Fibroblast of peridontal ligament (primary cell): ENCODE results near the gene RICTOR.
"Not testable (repeated sequence)": the region's sequence is repeated elsewhere in the genome, so short reads cannot be mapped to it uniquely, and the experiment has no call there.

Experiments used
- DNase-seq: peaks from one replicate; pipeline ENCODE4 v3.0.0-alpha.2; 2010; ENCODE audit errors: extremely low read depth

The RICTOR gene

GRCh38 chr5:39013938-39014337 is 60.3 kb downstream of the RICTOR start:
- DNase-seq = peak; percentile 49

- DNase-seq = not testable (repeated sequence)
Observed at GRCh38 chr5:39010958-39011357, 63.2 kb downstream of the RICTOR start.

GRCh38 chr5:39009981-39010380 is 64.2 kb downstream of the RICTOR start:
- DNase-seq = no peak

- no peak for DNase-seq
Observed at GRCh38 chr5:39009280-39009679, 64.9 kb downstream of the RICTOR start.

- DNase-seq = no peak
Observed at GRCh38 chr5:39006650-39007049, 67.5 kb downstream of the RICTOR start.

GRCh38 chr5:39005566-39006232 is 68.5 kb downstream of the RICTOR start:
- DNase-seq = peak; percentile 30

GRCh38 chr5:39001683-39002082 is 72.5 kb downstream of the RICTOR start:
- no peak for DNase-seq

GRCh38 chr5:38999037-38999436 is 75.2 kb downstream of the RICTOR start:
- no peak for DNase-seq

- no peak for DNase-seq
Observed at GRCh38 chr5:38997591-38997990, 76.6 kb downstream of the RICTOR start.

GRCh38 chr5:38996123-38996522 is 78.1 kb downstream of the RICTOR start:
- DNase-seq = no peak

- DNase-seq = peak; percentile 85
Observed at GRCh38 chr5:38994324-38994927, 79.8 kb downstream of the RICTOR start.

GRCh38 chr5:38989974-38990719 is 84.1 kb downstream of the RICTOR start:
- DNase-seq = not testable (repeated sequence)

- DNase-seq = no peak
Observed at GRCh38 chr5:38985909-38986452, 88.2 kb downstream of the RICTOR start.

- no peak for DNase-seq
Observed at GRCh38 chr5:38979535-38979934, 94.7 kb downstream of the RICTOR start.

- DNase-seq = no peak
Observed at GRCh38 chr5:38978036-38978435, 96.2 kb downstream of the RICTOR start.

GRCh38 chr5:38968665-38969064 is 105.5 kb downstream of the RICTOR start:
- DNase-seq = no peak

- peak; percentile 51 for DNase-seq
Observed at GRCh38 chr5:38961691-38962090, 112.5 kb downstream of the RICTOR start.

GRCh38 chr5:38953426-38954012 is 120.7 kb downstream of the RICTOR start:
- DNase-seq = no peak

- DNase-seq = peak; percentile 71
Observed at GRCh38 chr5:38948501-38948900, 125.7 kb downstream of the RICTOR start.

- DNase-seq = no peak
Observed at GRCh38 chr5:38944282-38944681, 129.9 kb downstream of the RICTOR start.

GRCh38 chr5:38941912-38942311 is 132.3 kb downstream of the RICTOR start:
- no peak for DNase-seq

GRCh38 chr5:38940230-38940858 is 133.9 kb downstream of the RICTOR start:
- DNase-seq = no peak
